Left ventricle myocardium inferior (tissue), 1 donor: Measurements from ENCODE around the gene KIAA0232. TPM values are rescaled to one million over a fixed set of nuclear protein-coding genes. Genes with fewer than 3 reads are reported as not detected.

Experiments
- DNase-seq: peaks from one replicate; pipeline ENCODE4 v3.0.0-alpha.2; 2020
- H3K27ac ChIP-seq: fragments of 200-600 bp; replicated peaks from 2 replicates; pipeline ENCODE4 v1.8.0; 2021
- H3K27me3 ChIP-seq: fragments of 200-600 bp; 2 replicates; pipeline ENCODE4 v1.8.0; 2021; ENCODE audit warnings: low read depth
- H3K36me3 ChIP-seq: fragments of 200-600 bp; 2 replicates; pipeline ENCODE4 v1.8.0; 2021
- H3K4me1 ChIP-seq: fragments of 200-600 bp; 2 replicates; pipeline ENCODE4 v1.8.0; 2021
- H3K4me3 ChIP-seq: fragments of 200-600 bp; 2 replicates; pipeline ENCODE4 v1.8.0; 2021; ENCODE audit warnings: mild to moderate bottlenecking, moderate library complexity
- H3K9me3 ChIP-seq: fragments of 200-600 bp; replicated peaks from 2 replicates; pipeline ENCODE4 v1.8.0; 2021
- CTCF ChIP-seq: fragments of 200-600 bp; IDR thresholded peaks from 2 replicates; pipeline ENCODE4 v1.8.0; 2021; ENCODE audit warnings: antibody characterized with exemption, mild to moderate bottlenecking, borderline replicate concordance
- intact Hi-C: fragments of 100-400 bp; cut with micrococcal nuclease; formaldehyde crosslinking; loops from one replicate; pipeline ENCODE4 v1.11.0; 2022
- total RNA-seq: library from RNA; stranded (reverse); fragmentation: NEBNext Ultra II Directional; extraction: Animal tissue kit (Norgen Biotek cat#: 25700); gene quantifications from one replicate; pipeline ENCODE4 v1.2.1, GENCODE V29; 2021
- donor health status: DM: no; HTN: yes; CAD: no; lungs with severe emphysema.

The KIAA0232 gene
- total RNA-seq, 1 donor from 2014 or later, result 82.5 TPM

- H3K9me3 ChIP-seq, result no peaks in the 10 kb centered on the region
- H3K4me1 ChIP-seq, result peaks cover 38% of the 10 kb centered on the region
- H3K36me3 ChIP-seq, result no peaks in the 10 kb centered on the region
- no peak for TF ChIP-seq CTCF
- no peak overlapping the region for H3K4me3 ChIP-seq
- peak overlapping the region; percentile 60 for H3K27ac ChIP-seq
- no peaks in the 10 kb centered on the region for H3K27me3 ChIP-seq
- DNase-seq, result peak; percentile 68
- intact Hi-C loops, result no loop called here
Measured at GRCh38 chr4:6749340-6750171, 33.0 kb upstream of the KIAA0232 start.

GRCh38 chr4:6750286-6751221, 32.0 kb upstream of the KIAA0232 start:
- no peak for DNase-seq
- no peaks in the 10 kb centered on the region for H3K9me3 ChIP-seq

GRCh38 chr4:6751611-6752485, 30.7 kb upstream of the KIAA0232 start:
- H3K4me1 ChIP-seq, result peaks cover 31% of the 10 kb centered on the region
- no peak for DNase-seq
- intact Hi-C loops, result no loop called here
- TF ChIP-seq CTCF, result no peak
- H3K27me3 ChIP-seq, result no peaks in the 10 kb centered on the region
- H3K27ac ChIP-seq, result no peak overlapping the region
- H3K36me3 ChIP-seq, result no peaks in the 10 kb centered on the region
- H3K9me3 ChIP-seq, result no peaks in the 10 kb centered on the region
- H3K4me3 ChIP-seq, result no peak overlapping the region

More at GRCh38 chr4:6750286-6751221, 32.0 kb upstream of the KIAA0232 start:
- Histone ChIP-seq H3K36me3 (no peaks in the 10 kb centered on the region), H3K27me3 (no peaks in the 10 kb centered on the region), H3K27ac (peak overlapping the region; percentile 60), H3K4me1 (peaks cover 38% of the 10 kb centered on the region), H3K4me3 (no peak overlapping the region)
- intact Hi-C loops, result no loop called here
- no peak for TF ChIP-seq CTCF

DNA sequence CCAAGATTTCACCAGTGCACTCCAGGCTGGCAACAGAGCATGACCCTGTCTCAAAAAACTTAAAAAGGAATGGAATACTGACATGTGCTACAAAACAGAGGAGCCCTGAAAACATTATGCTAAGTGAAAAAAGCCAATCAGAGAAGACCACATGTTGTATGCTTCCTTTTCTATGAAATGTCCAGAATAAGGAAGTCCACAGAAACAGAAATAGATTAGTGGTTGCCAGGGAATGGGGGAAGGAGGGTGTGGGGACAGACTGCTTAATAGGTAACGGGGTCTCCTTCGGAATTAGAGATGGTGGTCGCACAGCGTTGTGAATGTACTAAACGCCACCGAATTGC, 30.1 kb upstream of the KIAA0232 start:
- no peaks in the 10 kb centered on the region for H3K27me3 ChIP-seq
- no peaks in the 10 kb centered on the region for H3K9me3 ChIP-seq
- intact Hi-C loops, result no loop called here
- DNase-seq, result no peak
- no peak overlapping the region for H3K4me3 ChIP-seq
- peaks cover 25% of the 10 kb centered on the region for H3K4me1 ChIP-seq
- TF ChIP-seq CTCF, result no peak
- no peaks in the 10 kb centered on the region for H3K36me3 ChIP-seq
- H3K27ac ChIP-seq, result no peak overlapping the region

DNA sequence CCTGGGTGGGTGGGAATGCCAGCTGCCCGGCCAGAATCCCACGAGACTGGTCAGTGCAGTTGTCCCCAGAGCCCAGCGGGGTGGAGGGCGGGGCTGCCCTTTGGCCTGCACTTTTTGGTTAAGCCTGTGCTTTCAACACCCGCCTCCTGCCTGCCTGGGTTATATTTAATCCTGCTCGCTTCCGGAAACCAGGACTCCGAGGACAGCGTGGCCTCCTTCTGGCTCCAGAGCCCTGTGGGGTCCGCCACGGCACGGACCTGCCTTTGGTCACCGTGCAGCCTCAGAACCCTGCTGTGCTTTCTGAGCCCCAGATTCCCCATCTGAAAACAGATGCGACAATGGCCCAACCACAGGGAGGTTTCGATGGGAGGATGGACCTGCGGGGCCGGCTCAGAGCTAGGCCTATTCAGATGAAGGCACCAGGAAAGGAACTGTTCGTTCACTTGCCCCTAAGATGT, 29.4 kb upstream of the KIAA0232 start:
- intact Hi-C loops, result no loop called here
- no peaks in the 10 kb centered on the region for H3K27me3 ChIP-seq
- no peaks in the 10 kb centered on the region for H3K36me3 ChIP-seq
- peak overlapping the region; percentile 27 for H3K27ac ChIP-seq
- DNase-seq, result no peak
- H3K4me3 ChIP-seq, result no peak overlapping the region
- H3K4me1 ChIP-seq, result peaks cover 18% of the 10 kb centered on the region
- TF ChIP-seq CTCF, result no peak
- H3K9me3 ChIP-seq, result no peaks in the 10 kb centered on the region
